ENCODE measurements around the gene ZNF668.
"Not testable (repeated sequence)": the region's sequence is repeated elsewhere in the genome, so short reads cannot be mapped to it uniquely, and the experiment has no call there.

ZNF668 gene

GRCh38 chr16:31061126-31061812 lies 12.8 kb downstream of the ZNF668 start:
- DNase-seq: no peak

- no peak for DNase-seq
Measured at GRCh38 chr16:31055613-31056012, 18.4 kb downstream of the ZNF668 start.

- DNase-seq: no peak
Measured at GRCh38 chr16:31052114-31052513, 21.9 kb downstream of the ZNF668 start.

- no peak for DNase-seq
Measured at GRCh38 chr16:31050280-31051030, 23.6 kb downstream of the ZNF668 start.

- DNase-seq: no peak
Measured at GRCh38 chr16:31043898-31044481, 30.1 kb downstream of the ZNF668 start.

- DNase-seq: no peak
Measured at GRCh38 chr16:31043352-31043751, 30.7 kb downstream of the ZNF668 start.

GRCh38 chr16:31042866-31043265 lies 31.2 kb downstream of the ZNF668 start:
- no peak for DNase-seq

GRCh38 chr16:31038993-31039392 lies 35.0 kb downstream of the ZNF668 start:
- DNase-seq: peak in 17 of 58 donors; percentile 5 to 51 (median 27)

GRCh38 chr16:31036691-31037090 lies 37.3 kb downstream of the ZNF668 start:
- no peak for DNase-seq

GRCh38 chr16:31033709-31034492 lies 40.1 kb downstream of the ZNF668 start:
- DNase-seq: peak in 57 of 58 donors; percentile 24 to 91 (median 81)

GRCh38 chr16:31032736-31033708 lies 41.0 kb downstream of the ZNF668 start, which contains the start of gene STX4:
Gene STX4, plus strand, starts transcription at chr16:31033558. Its CDS starts 248 bp downstream, at chr16:31033806.
- peak; percentile 75 to 100 (median 97) for DNase-seq

- no peak for DNase-seq
Measured at GRCh38 chr16:31031276-31031675, 42.8 kb downstream of the ZNF668 start.

GRCh38 chr16:31029272-31029671 lies 44.8 kb downstream of the ZNF668 start:
- no peak for DNase-seq

- no peak for DNase-seq
Measured at GRCh38 chr16:31025339-31025738, 48.7 kb downstream of the ZNF668 start.

GRCh38 chr16:31023627-31024226 lies 50.3 kb downstream of the ZNF668 start:
- no peak for DNase-seq

GRCh38 chr16:31023252-31023602 lies 50.8 kb downstream of the ZNF668 start:
- DNase-seq: no peak

GRCh38 chr16:31022544-31023251 lies 51.3 kb downstream of the ZNF668 start:
- DNase-seq: no peak

GRCh38 chr16:31020536-31020935 lies 53.5 kb downstream of the ZNF668 start:
- no peak for DNase-seq

- DNase-seq: not testable (repeated sequence)
Measured at GRCh38 chr16:31017756-31018155, 56.3 kb downstream of the ZNF668 start.
